ENCODE data around the gene RESP18.

DNA sequence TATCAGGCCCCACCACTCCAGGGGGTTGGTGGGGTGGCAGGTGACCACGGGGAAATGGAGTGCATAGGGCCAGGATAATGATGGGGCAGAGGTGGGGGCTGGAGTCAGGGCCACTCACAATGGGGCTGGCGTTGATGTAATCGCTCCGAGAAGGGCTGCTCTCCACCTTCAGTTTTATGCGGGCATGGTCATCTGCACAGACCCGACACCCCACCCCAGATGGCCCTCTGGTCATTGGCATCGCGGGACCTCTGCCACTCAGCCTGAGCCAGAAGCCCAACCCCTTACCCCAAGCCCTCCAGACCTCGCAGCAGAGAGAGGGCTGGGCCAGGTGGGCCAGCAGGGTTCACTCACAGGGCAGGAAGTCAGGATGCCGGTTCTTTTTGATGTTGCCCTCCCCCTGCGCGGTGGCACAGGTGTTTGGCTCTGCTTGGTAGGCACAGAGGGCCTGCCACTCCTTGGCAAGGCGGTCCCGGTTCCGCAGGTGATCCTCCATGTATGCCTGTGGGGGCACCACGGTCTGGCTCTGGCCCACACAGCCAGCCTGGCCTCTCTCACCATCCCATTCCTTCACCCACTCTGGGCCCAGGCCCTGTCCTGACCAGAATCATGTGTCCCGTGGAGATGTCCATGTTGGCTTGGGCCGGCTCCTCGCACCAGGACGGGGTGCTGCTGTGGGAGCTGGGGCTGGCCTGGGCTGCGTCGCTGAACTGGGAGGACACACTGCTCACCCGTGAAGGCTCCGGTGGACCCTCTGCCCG, 35.7 kb downstream of the RESP18 start:
- no peak for TF ChIP-seq POLR2A (IDR thresholded peaks at IDR 0.05)
- TF ChIP-seq, protein P1, sequence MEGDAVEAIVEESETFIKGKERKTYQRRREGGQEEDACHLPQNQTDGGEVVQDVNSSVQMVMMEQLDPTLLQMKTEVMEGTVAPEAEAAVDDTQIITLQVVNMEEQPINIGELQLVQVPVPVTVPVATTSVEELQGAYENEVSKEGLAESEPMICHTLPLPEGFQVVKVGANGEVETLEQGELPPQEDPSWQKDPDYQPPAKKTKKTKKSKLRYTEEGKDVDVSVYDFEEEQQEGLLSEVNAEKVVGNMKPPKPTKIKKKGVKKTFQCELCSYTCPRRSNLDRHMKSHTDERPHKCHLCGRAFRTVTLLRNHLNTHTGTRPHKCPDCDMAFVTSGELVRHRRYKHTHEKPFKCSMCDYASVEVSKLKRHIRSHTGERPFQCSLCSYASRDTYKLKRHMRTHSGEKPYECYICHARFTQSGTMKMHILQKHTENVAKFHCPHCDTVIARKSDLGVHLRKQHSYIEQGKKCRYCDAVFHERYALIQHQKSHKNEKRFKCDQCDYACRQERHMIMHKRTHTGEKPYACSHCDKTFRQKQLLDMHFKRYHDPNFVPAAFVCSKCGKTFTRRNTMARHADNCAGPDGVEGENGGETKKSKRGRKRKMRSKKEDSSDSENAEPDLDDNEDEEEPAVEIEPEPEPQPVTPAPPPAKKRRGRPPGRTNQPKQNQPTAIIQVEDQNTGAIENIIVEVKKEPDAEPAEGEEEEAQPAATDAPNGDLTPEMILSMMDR (IDR thresholded peaks at IDR 0.05), result no peak

Data from suprapubic skin (tissue), 3 donors.